A673 (cell line): Measurements from ENCODE around the gene GIGYF2. TPM values are rescaled to one million over a fixed set of nuclear protein-coding genes. Genes with fewer than 3 reads are reported as not detected.

Experiments used
- BruUV-seq: library from RNA; stranded (reverse); fragments of 400-500 nt; replicated peaks from 2 replicates; lab custom pipeline; 2021; lab: Mats Ljungman, UMichigan
- CTCF ChIA-PET: fragments of 300-600 bp; sonication (Branson Sonifier 250); formaldehyde crosslinking; loops from one replicate; lab custom pipeline; 2022; ENCODE audit warnings: antibody characterized with exemption; lab: Charles Lee
- POLR2A ChIA-PET: fragments of 300-600 bp; sonication (Branson Sonifier 250); formaldehyde crosslinking; loops from one replicate; lab custom pipeline; 2022; ENCODE audit warnings: antibody characterized with exemption; ENCODE audit not compliant: low non-redundant PET; lab: Charles Lee
- DNase-seq: peaks from one replicate; pipeline ENCODE4 v3.0.0-alpha.2; 2015; ENCODE audit warnings: low spot score
- H3K27ac ChIP-seq: fragments of 200-600 bp; sonication (generic); 2 replicates; pipeline ENCODE4 v1.5.1; 2016; ENCODE audit warnings: mixed run types, low read depth, mild to moderate bottlenecking, mixed read lengths, antibody characterized with exemption, low read length; ENCODE audit not compliant: poor library complexity, severe bottlenecking
- H3K27me3 ChIP-seq: fragments of 200-600 bp; sonication (generic); replicated peaks from 2 replicates; pipeline ENCODE4 v1.6.1; 2017; ENCODE audit warnings: mixed run types, low read depth, mild to moderate bottlenecking, mixed read lengths, antibody characterized with exemption, low read length; ENCODE audit not compliant: insufficient read depth, poor library complexity
- H3K36me3 ChIP-seq: fragments of 200-600 bp; sonication (generic); 2 replicates; pipeline ENCODE4 v1.6.1; 2016; ENCODE audit warnings: mixed run types, mild to moderate bottlenecking, mixed read lengths, antibody characterized with exemption, low read length; ENCODE audit not compliant: insufficient read depth, poor library complexity, severe bottlenecking
- H3K4me1 ChIP-seq: fragments of 200-600 bp; sonication (generic); 2 replicates; pipeline ENCODE4 v1.6.1; 2017; ENCODE audit warnings: mixed run types, mild to moderate bottlenecking, mixed read lengths, antibody characterized with exemption, low read length; ENCODE audit not compliant: insufficient read depth, poor library complexity, severe bottlenecking
- H3K4me3 ChIP-seq: fragments of 200-600 bp; sonication (generic); 2 replicates; pipeline ENCODE4 v1.5.1; 2016; ENCODE audit warnings: low read depth, mixed run types, mild to moderate bottlenecking, mixed read lengths, low read length; ENCODE audit not compliant: poor library complexity, severe bottlenecking
- H3K9me3 ChIP-seq: fragments of 200-600 bp; sonication (generic); 2 replicates; pipeline ENCODE4 v1.6.1; 2016; ENCODE audit warnings: mixed run types, low read depth, mild to moderate bottlenecking, mixed read lengths, antibody characterized with exemption, low read length; ENCODE audit not compliant: poor library complexity, severe bottlenecking
- EZH2 ChIP-seq: fragments of 200-600 bp; sonication (generic); IDR thresholded peaks from 2 replicates; pipeline ENCODE4 v1.6.1; 2017; ENCODE audit warnings: borderline replicate concordance, low read depth, mild to moderate bottlenecking, mixed read lengths, antibody characterized with exemption, low read length; ENCODE audit not compliant: poor library complexity, severe bottlenecking
- intact Hi-C: fragments of 100-400 bp; cut with micrococcal nuclease; formaldehyde crosslinking; loops from one replicate; pipeline ENCODE4 v1.10.0; 2022; ENCODE audit not compliant: unreplicated experiment
- total RNA-seq: library from RNA; stranded (reverse); gene quantifications from 2 replicates; pipeline ENCODE4 v1.2.3, GENCODE V29; 2021
- TF ChIP-seq, protein P1 (sequence below): fragments of 300-800, 200-600 bp; sonication (generic); conservative IDR thresholded peaks from 2 replicates; pipeline ENCODE4 v1.5.1; 2017; ENCODE audit warnings: low read depth, mild to moderate bottlenecking, antibody characterized with exemption, low read length, moderate library complexity, mixed read lengths

Gene GIGYF2
- total RNA-seq, 1 experiment from 2014 or later: 62.8 TPM

DNA sequence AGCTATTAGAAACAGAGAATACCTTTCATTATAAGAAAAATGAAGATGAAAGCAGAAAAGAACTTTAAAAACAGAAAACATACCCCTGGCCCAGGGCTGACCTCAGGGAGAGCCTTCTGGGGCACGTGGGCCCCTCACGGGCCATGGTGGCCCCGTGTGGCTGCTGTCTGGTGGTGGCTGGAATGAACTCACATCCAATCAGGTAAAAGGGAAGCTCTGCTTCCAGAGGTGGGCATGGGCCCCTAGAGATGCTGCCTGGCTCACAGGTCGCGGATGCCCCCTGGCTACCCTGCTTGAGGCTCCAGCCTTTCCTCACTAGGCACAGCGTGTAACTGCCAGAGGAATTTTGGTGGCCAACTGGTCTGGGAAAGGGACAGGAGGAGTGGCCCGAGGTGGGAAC, 189.5 kb downstream of the GIGYF2 start:
- no peak for TF ChIP-seq EZH2
- TF ChIP-seq, protein P1, sequence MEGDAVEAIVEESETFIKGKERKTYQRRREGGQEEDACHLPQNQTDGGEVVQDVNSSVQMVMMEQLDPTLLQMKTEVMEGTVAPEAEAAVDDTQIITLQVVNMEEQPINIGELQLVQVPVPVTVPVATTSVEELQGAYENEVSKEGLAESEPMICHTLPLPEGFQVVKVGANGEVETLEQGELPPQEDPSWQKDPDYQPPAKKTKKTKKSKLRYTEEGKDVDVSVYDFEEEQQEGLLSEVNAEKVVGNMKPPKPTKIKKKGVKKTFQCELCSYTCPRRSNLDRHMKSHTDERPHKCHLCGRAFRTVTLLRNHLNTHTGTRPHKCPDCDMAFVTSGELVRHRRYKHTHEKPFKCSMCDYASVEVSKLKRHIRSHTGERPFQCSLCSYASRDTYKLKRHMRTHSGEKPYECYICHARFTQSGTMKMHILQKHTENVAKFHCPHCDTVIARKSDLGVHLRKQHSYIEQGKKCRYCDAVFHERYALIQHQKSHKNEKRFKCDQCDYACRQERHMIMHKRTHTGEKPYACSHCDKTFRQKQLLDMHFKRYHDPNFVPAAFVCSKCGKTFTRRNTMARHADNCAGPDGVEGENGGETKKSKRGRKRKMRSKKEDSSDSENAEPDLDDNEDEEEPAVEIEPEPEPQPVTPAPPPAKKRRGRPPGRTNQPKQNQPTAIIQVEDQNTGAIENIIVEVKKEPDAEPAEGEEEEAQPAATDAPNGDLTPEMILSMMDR: no peak
- Histone ChIP-seq H3K9me3 (no peaks in the 10 kb centered on the region), H3K36me3 (no peaks in the 10 kb centered on the region), H3K27ac (no peak overlapping the region), H3K4me3 (no peak overlapping the region), H3K4me1 (no peaks in the 10 kb centered on the region), H3K27me3 (no peaks in the 10 kb centered on the region)
- no TSS peak for BruUV-seq
- ChIA-PET CTCF (interaction anchor here (0.6 kb wide), 1 partner anchor 280 kb away, joined by 3 read pairs; no protein-coding TSS in a partner anchor), POLR2A (no interaction called here)
- intact Hi-C loops: no loop called here
- no peak for DNase-seq

DNA sequence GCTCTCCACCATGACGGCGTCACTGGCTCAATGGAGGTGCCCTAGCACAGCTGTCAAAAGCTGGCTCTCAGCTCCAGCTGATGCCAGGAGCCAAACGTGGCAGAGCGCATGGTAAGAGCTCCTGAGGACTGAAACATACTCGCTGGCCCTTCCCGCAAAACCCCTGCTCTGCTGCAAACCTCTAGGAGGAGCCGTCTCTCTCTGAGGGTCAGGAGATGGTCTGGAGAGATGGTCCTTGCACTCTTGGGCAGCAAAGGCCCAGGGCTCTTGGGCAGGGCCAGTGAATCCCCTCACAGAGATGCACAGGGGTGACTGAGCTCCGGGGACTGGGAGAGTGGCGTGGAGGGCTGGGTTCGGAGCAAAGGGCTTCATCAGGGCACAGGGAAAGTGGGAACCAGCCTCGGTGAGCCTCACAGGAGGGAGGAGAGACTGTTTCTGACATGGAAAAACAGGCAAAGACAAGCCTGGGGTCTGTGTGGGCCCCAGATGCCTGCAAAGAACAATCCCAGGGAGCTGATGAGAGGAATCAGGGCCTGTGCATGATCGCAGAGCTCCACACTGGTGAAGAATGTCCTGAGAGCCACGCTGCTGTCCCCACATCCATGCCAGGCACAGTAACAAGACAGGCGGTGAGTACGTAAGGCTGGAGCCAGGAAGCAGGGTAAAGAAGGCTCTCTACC, 190.2 kb downstream of the GIGYF2 start:
- DNase-seq: no peak
- H3K27ac ChIP-seq: no peak overlapping the region
- ChIA-PET CTCF (interaction anchor here (0.6 kb wide), 1 partner anchor 280 kb away, joined by 3 read pairs; no protein-coding TSS in a partner anchor), POLR2A (no interaction called here)
- no TSS peak for BruUV-seq
- H3K27me3 ChIP-seq: no peaks in the 10 kb centered on the region
- no peaks in the 10 kb centered on the region for H3K36me3 ChIP-seq
- no peak for TF ChIP-seq EZH2
- TF ChIP-seq, protein P1: no peak
- intact Hi-C loops: no loop called here
- no peaks in the 10 kb centered on the region for H3K4me1 ChIP-seq
- H3K9me3 ChIP-seq: no peaks in the 10 kb centered on the region
- H3K4me3 ChIP-seq: no peak overlapping the region

DNA sequence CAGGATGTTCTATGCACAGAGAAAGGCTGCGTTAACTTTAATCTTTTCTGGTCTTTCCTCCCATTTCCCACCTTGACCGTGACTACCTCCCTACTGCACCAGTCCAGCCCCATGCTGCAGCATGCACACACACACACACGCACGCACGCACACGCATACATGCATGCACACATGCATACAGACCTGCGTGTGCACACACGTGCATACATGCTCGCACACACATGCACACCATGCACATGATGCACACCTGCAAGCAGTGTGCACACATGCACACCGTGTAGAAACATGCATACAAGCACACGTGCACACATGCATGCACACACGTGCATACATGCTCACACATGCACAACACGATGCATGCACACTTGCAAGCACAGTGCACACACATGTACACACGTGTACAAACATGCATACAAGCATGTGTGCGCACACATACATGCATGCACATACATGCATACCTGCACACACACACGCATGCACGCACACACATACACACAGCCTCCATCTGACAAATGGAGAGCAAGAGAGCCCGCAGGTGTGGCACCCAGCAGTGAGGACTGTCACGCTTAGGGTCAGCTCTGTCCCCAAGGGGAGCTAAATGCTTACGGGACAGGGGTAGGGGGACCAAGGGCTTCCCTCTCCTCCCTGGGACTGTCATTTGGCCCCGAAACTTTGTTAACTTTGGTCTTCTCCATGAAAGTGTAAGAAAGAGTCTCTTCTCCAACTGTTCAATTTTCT, 191.1 kb downstream of the GIGYF2 start:
- DNase-seq: no peak
- Histone ChIP-seq H3K9me3 (no peaks in the 10 kb centered on the region), H3K27ac (no peak overlapping the region), H3K36me3 (no peaks in the 10 kb centered on the region), H3K4me1 (no peaks in the 10 kb centered on the region), H3K27me3 (no peaks in the 10 kb centered on the region), H3K4me3 (no peak overlapping the region)
- intact Hi-C loops: no loop called here
- ChIA-PET CTCF (no interaction called here), POLR2A (no interaction called here)
- BruUV-seq: no TSS peak
- TF ChIP-seq, protein P1: no peak
- no peak for TF ChIP-seq EZH2
